Measurements from ENCODE around the gene MASP1. TPM values are rescaled to one million over a fixed set of nuclear protein-coding genes. Genes with fewer than 3 reads are reported as not detected.
A peak's percentile ranks its signal among the peaks of the same experiment; 100 is the strongest.
"Not testable (repeated sequence)": the region's sequence is repeated elsewhere in the genome, so short reads cannot be mapped to it uniquely, and the experiment has no call there.

MASP1 gene
- total RNA-seq, 6 experiments from 2014 or later = 84.6 to 146 (median 114) TPM

GRCh38 chr3:187242900-187243299 lies 48.6 kb downstream of the MASP1 start:
- no peaks in the 10 kb centered on the region for H3K4me1 ChIP-seq
- intact Hi-C loops (cut with DNase I) = no loop called here
- H3K27me3 ChIP-seq = no peaks in the 10 kb centered on the region
- peaks cover 0 to 26% (median 6%) of the 10 kb centered on the region in 4 donors for H3K36me3 ChIP-seq
- TF ChIP-seq POLR2A (IDR thresholded peaks at IDR 0.05) (no peak), CTCF (IDR thresholded peaks at IDR 0.05) (no peak)
- DNase-seq (no peak), ATAC-seq (peak in 1 of 4 donors; percentile 15)
- no peak overlapping the region for H3K4me3 ChIP-seq
- H3K9me3 ChIP-seq = no peaks in the 10 kb centered on the region
- WGBS (ENCODE audit: insufficient coverage, low coverage, low lambda C conversion rate, missing lambda C conversion rate) = 77% methylated on average over 2 of the region's 4 CpGs
- H3K27ac ChIP-seq = no peak overlapping the region

GRCh38 chr3:187242435-187242834 lies 49.1 kb downstream of the MASP1 start:
- TF ChIP-seq CTCF (IDR thresholded peaks at IDR 0.05) (no peak), POLR2A (IDR thresholded peaks at IDR 0.05) (no peak)
- H3K4me3 ChIP-seq = no peak overlapping the region
- no peak overlapping the region for H3K27ac ChIP-seq
- intact Hi-C loops (cut with DNase I) = no loop called here
- DNase-seq (no peak), ATAC-seq (no peak)
- H3K9me3 ChIP-seq = no peaks in the 10 kb centered on the region
- H3K27me3 ChIP-seq = no peaks in the 10 kb centered on the region
- WGBS (ENCODE audit: insufficient coverage, low coverage, low lambda C conversion rate, missing lambda C conversion rate) = 92% methylated on average over 2 of the region's 5 CpGs
- no peaks in the 10 kb centered on the region for H3K4me1 ChIP-seq
- H3K36me3 ChIP-seq = peaks cover 0 to 26% (median 6%) of the 10 kb centered on the region in 4 donors

GRCh38 chr3:187238835-187239234 lies 52.7 kb downstream of the MASP1 start:
- H3K27ac ChIP-seq; H3K9me3 ChIP-seq; H3K4me1 ChIP-seq; H3K27me3 ChIP-seq; DNase-seq; intact Hi-C loops (cut with DNase I); ATAC-seq; H3K4me3 ChIP-seq: not testable (repeated sequence)
- 100% methylated on average over 1 of the region's 4 CpGs for WGBS (ENCODE audit: insufficient coverage, low coverage, low lambda C conversion rate, missing lambda C conversion rate)
- peaks cover 0 to 42% (median 8%) of the 10 kb centered on the region in 4 donors for H3K36me3 ChIP-seq

- H3K27me3 ChIP-seq = no peaks in the 10 kb centered on the region
- 83% methylated on average over 1 of the region's 1 CpG for WGBS (ENCODE audit: insufficient coverage, low coverage, low lambda C conversion rate, missing lambda C conversion rate)
- intact Hi-C loops (cut with DNase I) = no loop called here
- no peaks in the 10 kb centered on the region for H3K4me1 ChIP-seq
- H3K4me3 ChIP-seq = no peak overlapping the region
- ATAC-seq (no peak), DNase-seq (no peak)
- peaks cover 0 to 42% (median 8%) of the 10 kb centered on the region in 4 donors for H3K36me3 ChIP-seq
- TF ChIP-seq CTCF (IDR thresholded peaks at IDR 0.05) = no peak
- TF ChIP-seq POLR2A (IDR thresholded peaks at IDR 0.05) = no peak
- H3K9me3 ChIP-seq = no peaks in the 10 kb centered on the region
- no peak overlapping the region for H3K27ac ChIP-seq
These were observed 53.3 kb downstream of the MASP1 start for GRCh38 chr3:187238239-187238638.

- intact Hi-C loops (cut with DNase I) = no loop called here
- Histone ChIP-seq H3K4me3 (no peak overlapping the region), H3K36me3 (peaks cover 0 to 42% (median 8%) of the 10 kb centered on the region in 4 donors), H3K9me3 (no peaks in the 10 kb centered on the region), H3K27me3 (no peaks in the 10 kb centered on the region), H3K27ac (no peak overlapping the region), H3K4me1 (no peaks in the 10 kb centered on the region)
- ATAC-seq (no peak), DNase-seq (no peak)
- TF ChIP-seq POLR2A (IDR thresholded peaks at IDR 0.05) (no peak), CTCF (IDR thresholded peaks at IDR 0.05) (no peak)
These were observed 53.8 kb downstream of the MASP1 start for GRCh38 chr3:187237741-187238140.
